ENCODE results near the gene RECK.

Gene RECK

DNA sequence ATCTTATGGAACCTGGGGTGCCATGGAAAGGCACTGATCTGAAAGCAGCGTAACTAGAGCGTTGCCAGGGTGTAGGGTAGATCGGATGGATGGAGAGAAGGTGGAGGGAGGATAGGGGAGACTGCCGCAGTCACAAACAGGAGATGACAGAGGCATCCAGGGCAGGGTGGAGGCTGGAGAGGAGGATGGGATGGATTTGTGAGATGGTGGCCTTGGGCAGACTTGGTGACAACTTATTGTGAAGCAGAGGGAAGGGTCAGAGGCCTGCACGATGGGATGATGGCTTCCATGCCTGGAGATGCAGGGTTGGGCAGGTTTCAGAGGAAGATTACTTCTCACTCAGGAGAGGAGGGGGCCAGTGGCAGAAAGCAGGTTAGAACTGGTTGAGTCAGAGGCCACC is 102.2 kb downstream of the RECK start:
- Histone ChIP-seq H3K4me2 (ENCODE audit: low read length) (no peak overlapping the region), H3K27ac (ENCODE audit: low read depth, low read length) (no peak overlapping the region), H3K4me3 (ENCODE audit: low read length) (no peak overlapping the region), H3K36me3 (ENCODE audit: control insufficient read depth, low read length) (no peaks in the 10 kb centered on the region), H3F3A (ENCODE audit: control insufficient read depth, insufficient read depth) (no peaks in the 10 kb centered on the region), H3K9me2 (replicated peaks; ENCODE audit: control insufficient read depth, low read length) (no peaks in the 10 kb centered on the region), H3K4me1 (ENCODE audit: control insufficient read depth, low read length) (peaks cover 16% of the 10 kb centered on the region; the same call in 1 of the 2 replicates), H4K20me1 (ENCODE audit: control insufficient read depth, insufficient read depth, low read depth, low read length) (no peaks in the 10 kb centered on the region), H3K9me3 (ENCODE audit: control insufficient read depth, insufficient read depth, low read length) (no peaks in the 10 kb centered on the region), H3K79me2 (ENCODE audit: control insufficient read depth, low read length) (no peaks in the 10 kb centered on the region), H3K27me3 (ENCODE audit: control insufficient read depth, low read length) (peaks cover 38% of the 10 kb centered on the region)
- TF ChIP-seq EZH2phosphoT487 (IDR thresholded peaks at IDR 0.05; ENCODE audit: borderline replicate concordance, low read length) (no peak), CTCF (IDR thresholded peaks at IDR 0.05; ENCODE audit: low read depth, low read length, poor library complexity, severe bottlenecking) (no peak)

DNA sequence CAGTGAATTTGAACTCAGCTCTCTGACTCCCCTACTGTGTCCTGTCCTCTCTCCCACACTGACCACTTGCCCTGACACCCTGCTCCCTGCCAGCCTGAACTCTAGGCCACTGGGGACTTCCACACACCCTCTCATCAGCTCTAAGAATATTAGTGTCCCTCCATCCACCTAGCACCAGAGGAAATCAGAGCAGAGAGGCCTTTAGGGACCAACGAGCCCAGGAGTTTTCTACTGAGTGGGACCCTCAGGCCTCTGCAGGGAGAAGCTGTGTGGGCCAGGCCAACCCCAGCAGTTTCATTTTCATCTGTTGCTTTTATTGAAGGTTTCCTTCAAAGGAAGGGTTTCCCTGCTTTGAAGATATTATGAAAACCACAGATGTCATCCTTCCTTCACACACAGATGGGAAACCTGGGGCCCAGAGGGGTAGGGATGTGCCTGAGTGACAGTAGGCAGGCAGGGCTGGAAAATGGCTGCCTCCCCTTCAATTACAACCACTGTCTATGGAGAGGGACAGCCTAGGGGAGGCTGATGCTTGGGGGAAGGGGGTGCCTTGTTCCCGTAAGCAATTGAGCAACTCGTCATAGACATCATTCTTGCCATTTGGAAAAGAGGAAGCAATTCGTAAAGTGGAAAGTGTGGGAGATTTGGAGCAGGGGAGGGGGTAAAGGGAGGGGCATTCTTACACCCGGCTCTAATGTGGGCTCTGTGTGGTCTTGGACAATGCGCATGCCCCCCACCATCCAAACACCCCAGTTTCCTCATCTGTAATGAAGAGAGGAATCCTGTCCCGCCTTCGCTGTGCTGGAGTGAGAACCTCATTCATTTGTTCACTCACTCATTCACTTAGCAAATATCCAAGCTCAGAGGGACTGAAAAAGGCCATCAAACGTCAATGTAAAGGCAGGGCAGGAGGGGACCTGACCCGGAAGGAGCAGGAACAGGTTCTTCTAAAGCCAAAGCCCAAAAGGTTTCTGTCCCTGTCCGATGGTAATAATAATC is 103.7 kb downstream of the RECK start:
- H3K79me2 ChIP-seq (ENCODE audit: control insufficient read depth, low read length): no peaks in the 10 kb centered on the region
- peaks cover 34% of the 10 kb centered on the region for H3K27me3 ChIP-seq (ENCODE audit: control insufficient read depth, low read length)
- H3K4me1 ChIP-seq (ENCODE audit: control insufficient read depth, low read length): peaks cover 16% of the 10 kb centered on the region; the same call in 1 of the 2 replicates
- no peak overlapping the region for H3K4me3 ChIP-seq (ENCODE audit: low read length)
- no peak overlapping the region for H3K27ac ChIP-seq (ENCODE audit: low read depth, low read length)
- H3K36me3 ChIP-seq (ENCODE audit: control insufficient read depth, low read length): no peaks in the 10 kb centered on the region
- H4K20me1 ChIP-seq (ENCODE audit: control insufficient read depth, insufficient read depth, low read depth, low read length): no peaks in the 10 kb centered on the region
- no peaks in the 10 kb centered on the region for H3F3A ChIP-seq (ENCODE audit: control insufficient read depth, insufficient read depth)
- H3K4me2 ChIP-seq (ENCODE audit: low read length): no peak overlapping the region
- H3K9me3 ChIP-seq (ENCODE audit: control insufficient read depth, insufficient read depth, low read length): no peaks in the 10 kb centered on the region
- TF ChIP-seq CTCF (IDR thresholded peaks at IDR 0.05; ENCODE audit: low read depth, low read length, poor library complexity, severe bottlenecking) (no peak), EZH2phosphoT487 (IDR thresholded peaks at IDR 0.05; ENCODE audit: borderline replicate concordance, low read length) (no peak)
- no peaks in the 10 kb centered on the region for H3K9me2 ChIP-seq (replicated peaks; ENCODE audit: control insufficient read depth, low read length)

DNA sequence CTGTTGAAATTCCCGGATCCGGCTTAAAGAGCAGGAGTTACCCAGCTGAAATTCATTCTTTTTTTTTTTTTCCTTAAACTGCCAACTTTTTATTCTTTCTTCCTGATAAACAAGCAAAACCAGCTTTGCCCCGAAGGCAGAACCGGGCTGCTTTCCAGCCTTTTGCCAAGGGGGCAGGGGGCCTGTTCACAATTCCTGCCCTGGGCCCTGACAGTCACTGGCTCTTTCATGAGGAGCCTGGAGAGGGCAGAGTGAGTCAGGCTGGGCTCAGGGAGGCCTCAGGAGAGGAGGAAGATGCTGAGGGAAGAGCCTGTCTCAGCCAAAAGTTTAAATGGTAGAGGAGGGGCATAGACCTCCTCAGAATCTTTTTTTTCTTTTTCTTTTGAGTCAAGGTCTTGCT is 104.6 kb downstream of the RECK start:
- Histone ChIP-seq H4K20me1 (ENCODE audit: control insufficient read depth, insufficient read depth, low read depth, low read length) (no peaks in the 10 kb centered on the region), H3K79me2 (ENCODE audit: control insufficient read depth, low read length) (no peaks in the 10 kb centered on the region)

More for the DNA sequence above, 104.6 kb downstream of the RECK start:
- Histone ChIP-seq H3K27me3 (ENCODE audit: control insufficient read depth, low read length) (peaks cover 26% of the 10 kb centered on the region), H3K9me3 (ENCODE audit: control insufficient read depth, insufficient read depth, low read length) (no peaks in the 10 kb centered on the region), H3F3A (ENCODE audit: control insufficient read depth, insufficient read depth) (no peaks in the 10 kb centered on the region), H3K4me2 (ENCODE audit: low read length) (no peak overlapping the region), H3K4me3 (ENCODE audit: low read length) (no peak overlapping the region), H3K27ac (ENCODE audit: low read depth, low read length) (no peak overlapping the region), H3K9me2 (replicated peaks; ENCODE audit: control insufficient read depth, low read length) (no peaks in the 10 kb centered on the region), H3K4me1 (ENCODE audit: control insufficient read depth, low read length) (peaks cover 13% of the 10 kb centered on the region; the same call in 1 of the 2 replicates), H3K36me3 (ENCODE audit: control insufficient read depth, low read length) (no peaks in the 10 kb centered on the region)
- TF ChIP-seq CTCF (IDR thresholded peaks at IDR 0.05; ENCODE audit: low read depth, low read length, poor library complexity, severe bottlenecking): no peak
- TF ChIP-seq EZH2phosphoT487 (IDR thresholded peaks at IDR 0.05; ENCODE audit: borderline replicate concordance, low read length): no peak

Data from DOHH2 (cell line).